Lower lobe of right lung (tissue), 2 donors: ENCODE data around the gene CACNA1E. TPM values are rescaled to one million over a fixed set of nuclear protein-coding genes. Genes with fewer than 3 reads are reported as not detected.

ENCODE experiments used
- ATAC-seq, 2 donors: fragments of 200-7000 bp; cut with Tn5 transposase; one replicate each; pipeline ENCODE4 v1.9.1; 2020 to 2022; ENCODE audit warnings: mild to moderate bottlenecking in 2 of 2, moderate library complexity in 2 of 2
- DNase-seq: peaks from one replicate; pipeline ENCODE4 v3.0.0-alpha.2; 2020
- H3K27ac ChIP-seq: fragments of 200-600 bp; one replicate; pipeline ENCODE4 v1.8.0; 2022
- H3K27me3 ChIP-seq: fragments of 200-600 bp; one replicate; pipeline ENCODE4 v1.8.0; 2022; ENCODE audit warnings: low read depth
- H3K36me3 ChIP-seq: fragments of 200-600 bp; one replicate; pipeline ENCODE4 v1.8.0; 2022; ENCODE audit warnings: mild to moderate bottlenecking
- H3K4me1 ChIP-seq: fragments of 200-600 bp; one replicate; pipeline ENCODE4 v1.8.0; 2022
- H3K4me3 ChIP-seq: fragments of 200-600 bp; one replicate; pipeline ENCODE4 v1.8.0; 2022; ENCODE audit warnings: mild to moderate bottlenecking
- H3K9me3 ChIP-seq: fragments of 200-600 bp; one replicate; pipeline ENCODE4 v1.8.0; 2022
- CTCF ChIP-seq: fragments of 200-600 bp; IDR thresholded peaks from one replicate; pipeline ENCODE4 v1.8.0; 2022; ENCODE audit warnings: antibody characterized with exemption, mild to moderate bottlenecking
- intact Hi-C: fragments of 100-400 bp; cut with DNase I; formaldehyde crosslinking; loops from one replicate; pipeline ENCODE4 v1.11.0; 2022
- total RNA-seq: library from RNA; stranded (reverse); fragmentation: NEBNext Ultra II Directional; extraction: Animal tissue kit (Norgen Biotek cat#: 25700); gene quantifications from one replicate; pipeline ENCODE4 v1.2.1, GENCODE V29; 2021
- donor health status: DM: no; HTN: yes; CAD: no; lungs with severe emphysema.

CACNA1E gene
- total RNA-seq, 1 donor from 2014 or later = 0.27 TPM

- TF ChIP-seq CTCF = no peak
- no peaks in the 10 kb centered on the region for H3K9me3 ChIP-seq
- H3K4me3 ChIP-seq = no peak overlapping the region
- peak overlapping the region; percentile 36 for H3K27ac ChIP-seq
- intact Hi-C loops = no loop called here
- H3K4me1 ChIP-seq = no peaks in the 10 kb centered on the region
- no peak for ATAC-seq
- no peaks in the 10 kb centered on the region for H3K36me3 ChIP-seq
- no peaks in the 10 kb centered on the region for H3K27me3 ChIP-seq
- no peak for DNase-seq
Observed at GRCh38 chr1:181504399-181504842, 21.1 kb downstream of the CACNA1E start.

DNA sequence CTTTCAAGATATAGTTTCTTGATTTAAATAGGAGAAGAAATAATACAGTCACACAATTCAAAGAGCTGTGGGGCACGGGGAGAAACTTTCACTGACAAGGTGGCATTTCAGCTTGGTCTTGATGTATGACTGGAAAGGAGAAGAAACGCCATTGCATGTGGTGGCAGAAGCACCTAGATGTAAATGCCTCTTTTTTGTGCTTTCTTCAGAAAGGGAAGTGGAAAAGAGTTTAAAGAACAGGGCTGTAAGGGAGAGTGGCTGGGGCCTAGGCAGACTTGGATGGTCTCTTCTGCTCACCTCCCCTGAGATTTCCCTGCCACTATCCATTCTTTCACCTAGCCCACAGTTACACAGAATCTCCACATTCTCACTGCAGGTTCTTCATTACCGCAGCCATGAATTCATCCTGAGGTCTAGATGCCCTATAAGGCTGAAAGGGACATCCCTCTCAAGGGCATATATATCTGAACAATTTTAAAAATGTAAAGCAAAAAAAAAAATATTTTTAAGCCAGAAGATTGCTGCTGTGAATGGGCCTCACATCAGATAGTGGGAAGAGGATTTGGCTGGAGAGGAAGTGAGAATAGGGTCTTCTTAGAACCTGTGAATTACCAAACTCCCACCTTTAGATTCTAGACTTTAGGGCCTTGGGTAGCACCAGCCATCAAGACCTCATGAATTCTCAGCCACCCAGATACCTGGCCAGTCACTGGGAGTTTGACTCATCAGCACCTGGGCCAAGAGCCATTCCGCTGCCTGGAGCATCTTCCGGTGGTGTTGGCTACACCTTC is 23.4 kb downstream of the CACNA1E start:
- intact Hi-C loops = no loop called here
- no peak overlapping the region for H3K27ac ChIP-seq
- no peaks in the 10 kb centered on the region for H3K4me1 ChIP-seq
- peaks cover 6% of the 10 kb centered on the region for H3K27me3 ChIP-seq
- no peaks in the 10 kb centered on the region for H3K36me3 ChIP-seq
- ATAC-seq (no peak), DNase-seq (no peak)
- no peak for TF ChIP-seq CTCF
- no peaks in the 10 kb centered on the region for H3K9me3 ChIP-seq
- no peak overlapping the region for H3K4me3 ChIP-seq

- Histone ChIP-seq H3K4me3 (no peak overlapping the region), H3K27ac (no peak overlapping the region), H3K4me1 (no peaks in the 10 kb centered on the region), H3K36me3 (no peaks in the 10 kb centered on the region), H3K27me3 (peaks cover 6% of the 10 kb centered on the region), H3K9me3 (no peaks in the 10 kb centered on the region)
- intact Hi-C loops = no loop called here
- ATAC-seq (no peak), DNase-seq (no peak)
- no peak for TF ChIP-seq CTCF
Observed at GRCh38 chr1:181508486-181509165, 25.3 kb downstream of the CACNA1E start.

- no peaks in the 10 kb centered on the region for H3K36me3 ChIP-seq
- peaks cover 6% of the 10 kb centered on the region for H3K27me3 ChIP-seq
- intact Hi-C loops = no loop called here
- no peak overlapping the region for H3K4me3 ChIP-seq
- TF ChIP-seq CTCF = no peak
- ATAC-seq = no peak
- no peaks in the 10 kb centered on the region for H3K9me3 ChIP-seq
- H3K27ac ChIP-seq = no peak overlapping the region
- H3K4me1 ChIP-seq = no peaks in the 10 kb centered on the region
- DNase-seq = no peak
Observed at GRCh38 chr1:181513786-181514297, 30.5 kb downstream of the CACNA1E start.

DNA sequence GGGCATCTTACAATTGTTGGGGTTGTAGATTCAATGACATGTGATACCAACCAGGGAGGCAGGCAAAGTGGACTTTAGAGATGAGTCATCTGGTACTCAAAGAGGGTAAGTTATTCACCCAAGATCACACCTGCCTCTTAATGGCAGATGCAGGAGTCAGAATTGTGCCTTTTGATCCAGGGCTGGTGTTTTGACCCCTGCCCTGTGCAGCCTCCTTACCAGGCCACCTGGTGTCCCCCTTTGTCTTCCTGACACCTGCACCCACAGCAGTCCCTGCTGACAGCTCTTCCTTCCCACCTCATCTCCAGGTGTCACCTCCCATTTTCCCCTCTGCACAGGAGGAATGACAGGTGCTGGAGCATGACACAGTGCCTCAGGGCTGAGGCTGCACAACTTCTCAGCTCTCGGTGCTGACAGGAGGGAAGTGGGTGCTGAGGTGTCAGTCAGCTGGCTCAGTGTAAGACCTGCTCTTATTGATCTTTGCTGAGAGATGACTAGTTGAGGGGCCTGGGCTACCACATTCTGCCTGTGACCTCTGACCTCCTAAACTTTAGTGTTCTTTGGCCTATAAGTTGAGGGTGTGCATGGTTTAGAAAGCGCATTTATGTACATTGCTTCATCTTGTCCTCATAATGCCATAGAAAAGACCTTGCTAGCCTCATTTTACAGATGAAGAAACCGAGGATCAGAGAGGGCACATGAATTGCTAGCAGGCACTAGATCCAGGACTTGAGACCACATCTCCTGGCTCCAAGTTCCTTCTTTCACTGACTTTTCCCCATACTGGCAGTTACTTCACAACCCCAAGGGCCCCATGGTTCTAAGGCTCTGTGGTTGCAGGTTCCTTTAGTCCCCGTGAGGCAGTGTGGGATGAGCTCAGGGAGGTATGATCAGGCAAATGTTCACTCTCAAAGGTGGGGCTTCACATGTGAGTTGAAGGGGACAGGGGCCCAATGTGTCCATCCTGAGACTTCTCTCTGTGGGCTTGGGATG is 31.3 kb downstream of the CACNA1E start:
- TF ChIP-seq CTCF = no peak
- intact Hi-C loops = no loop called here
- Histone ChIP-seq H3K9me3 (no peaks in the 10 kb centered on the region), H3K4me1 (no peaks in the 10 kb centered on the region), H3K27me3 (peaks cover 6% of the 10 kb centered on the region), H3K36me3 (no peaks in the 10 kb centered on the region), H3K27ac (no peak overlapping the region), H3K4me3 (no peak overlapping the region)
- ATAC-seq (no peak), DNase-seq (no peak)
